Measurements from ENCODE around the gene TBX19.

The TBX19 gene

DNA sequence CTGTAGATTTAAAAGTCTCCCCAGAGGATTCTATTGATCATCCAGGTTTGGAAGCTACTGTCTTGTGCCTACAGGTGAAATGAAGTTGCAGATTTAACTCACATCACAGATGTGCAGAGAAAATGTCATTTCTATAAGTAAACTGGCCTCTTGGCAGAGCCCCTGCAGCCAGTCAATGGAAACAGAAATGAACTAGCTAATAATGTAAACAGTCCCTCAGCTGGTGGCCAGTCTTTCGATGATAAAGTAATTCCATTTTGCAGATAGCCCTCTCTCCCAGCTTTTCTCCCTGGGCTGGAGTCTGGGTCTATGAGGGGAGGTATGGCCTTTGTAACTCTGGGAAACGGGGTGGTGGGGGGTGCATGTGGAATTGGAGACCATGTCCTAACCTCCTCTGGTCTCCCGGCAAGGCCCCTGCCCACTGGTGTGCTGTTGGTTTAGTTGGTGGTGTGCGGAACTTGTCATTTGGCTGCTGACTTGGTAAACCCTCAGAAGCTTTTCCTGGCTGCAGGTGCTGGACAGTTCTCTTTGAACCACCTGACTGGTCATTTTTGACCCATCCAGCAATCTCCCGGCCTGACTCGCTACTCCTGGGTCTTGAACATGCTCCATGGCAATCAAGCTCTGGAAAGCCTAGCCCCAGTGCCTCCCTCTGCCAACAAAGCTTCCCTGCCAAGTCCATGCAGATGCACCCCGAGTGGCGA lies 14.9 kb downstream of the TBX19 start:
- H3K36me3 Mint-ChIP-seq, result peaks cover 6% of the 10 kb centered on the region
- no peak overlapping the region for H3K4me3 Mint-ChIP-seq
- H3K4me1 Mint-ChIP-seq, result no peaks in the 10 kb centered on the region
- ATAC-seq (no peak), DNase-seq (ENCODE audit: low spot score in 2 of 2) (no peak)
- no peaks in the 10 kb centered on the region for H3K9me3 Mint-ChIP-seq
- H3K27ac Mint-ChIP-seq, result no peak overlapping the region

DNA sequence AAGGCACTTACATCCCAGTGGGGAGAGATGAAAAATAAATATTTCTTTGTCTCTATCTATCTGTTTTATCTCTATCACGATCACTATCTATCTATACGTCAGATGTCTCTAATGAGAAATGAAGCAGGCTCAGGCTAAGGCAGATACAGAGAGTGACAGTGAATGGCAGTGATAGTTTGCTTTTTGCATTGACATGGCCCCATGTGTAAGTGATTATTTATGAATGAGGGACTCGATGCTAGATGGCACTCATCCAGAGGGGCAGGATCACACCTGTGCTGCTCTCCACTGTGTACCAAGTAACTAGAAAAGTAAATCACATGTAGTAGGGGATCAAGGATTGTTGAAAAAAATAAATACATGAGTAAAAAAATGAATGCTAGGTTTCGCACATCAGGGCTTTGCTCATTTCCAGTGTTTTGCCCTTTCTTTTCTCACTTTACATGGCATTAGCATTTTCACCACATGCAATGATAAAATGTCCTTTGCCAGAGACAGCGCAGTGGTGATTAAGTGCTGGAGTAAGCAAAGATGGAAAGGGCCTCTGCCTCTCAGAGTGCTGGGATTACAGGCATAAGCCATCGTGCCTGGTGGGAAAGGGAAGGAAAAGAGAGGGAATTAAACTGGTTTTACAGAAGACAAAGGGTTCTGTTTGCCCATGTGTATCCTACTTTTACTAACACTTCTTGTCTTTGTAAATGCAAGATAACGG lies 16.5 kb downstream of the TBX19 start:
- Mint-ChIP-seq H3K36me3 (peaks cover 6% of the 10 kb centered on the region), H3K4me3 (no peak overlapping the region), H3K27ac (no peak overlapping the region), H3K4me1 (no peaks in the 10 kb centered on the region), H3K9me3 (no peaks in the 10 kb centered on the region)
- DNase-seq (ENCODE audit: low spot score in 2 of 2) (no peak), ATAC-seq (no peak)

DNA sequence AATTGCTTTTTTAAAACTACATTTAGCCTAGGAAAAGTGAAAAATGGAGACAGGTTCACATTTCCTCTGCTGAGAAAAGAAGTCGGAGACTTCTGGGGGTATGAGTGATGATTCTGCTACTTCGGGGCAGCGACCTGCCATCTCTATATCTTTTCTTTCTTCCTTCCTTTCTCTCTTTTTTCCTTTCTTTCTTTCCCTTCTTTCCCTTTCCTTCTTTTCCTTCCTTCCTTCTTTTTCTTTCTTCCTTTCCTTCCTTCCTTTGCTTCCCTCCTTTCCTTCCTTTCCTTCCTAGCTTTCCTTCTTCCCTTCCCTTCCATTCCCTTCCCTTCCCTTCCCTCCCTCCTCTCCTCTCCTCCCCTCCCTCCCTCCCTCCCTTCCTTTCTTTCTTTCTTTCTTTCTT lies 17.8 kb downstream of the TBX19 start:
- Mint-ChIP-seq H3K4me3 (no peak overlapping the region), H3K27ac (no peak overlapping the region), H3K9me3 (no peaks in the 10 kb centered on the region), H3K36me3 (peaks cover 6% of the 10 kb centered on the region), H3K4me1 (no peaks in the 10 kb centered on the region)
- no peak for ATAC-seq
- DNase-seq (ENCODE audit: low spot score in 2 of 2), result no peak

DNA sequence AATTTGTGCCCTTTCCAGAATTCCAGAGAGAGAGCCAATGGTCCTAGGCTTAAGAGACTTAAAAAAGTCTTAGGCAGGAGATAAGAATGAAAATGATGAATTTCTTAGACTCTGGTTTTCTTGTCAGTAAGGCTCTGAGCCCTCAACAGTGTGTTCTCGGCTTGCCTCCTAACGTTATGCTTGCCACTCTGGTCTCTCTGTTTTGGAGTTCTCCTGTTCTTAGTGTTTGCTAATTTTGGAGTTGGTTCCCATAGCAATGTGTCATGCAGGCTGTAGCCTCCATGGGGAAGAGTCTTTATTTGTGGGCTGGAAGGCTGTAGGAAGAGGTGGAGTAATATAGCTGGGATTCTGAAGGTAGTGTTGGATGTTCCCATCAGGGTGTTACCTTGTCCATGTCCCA lies 19.9 kb downstream of the TBX19 start:
- Mint-ChIP-seq H3K4me3 (no peak overlapping the region), H3K36me3 (peaks cover 6% of the 10 kb centered on the region), H3K4me1 (no peaks in the 10 kb centered on the region), H3K9me3 (no peaks in the 10 kb centered on the region), H3K27ac (no peak overlapping the region)
- DNase-seq (ENCODE audit: low spot score in 2 of 2), result no peak
- ATAC-seq, result no peak

- Mint-ChIP-seq H3K4me1 (no peaks in the 10 kb centered on the region), H3K9me3 (no peaks in the 10 kb centered on the region), H3K27ac (no peak overlapping the region), H3K4me3 (no peak overlapping the region), H3K36me3 (peaks cover 6% of the 10 kb centered on the region)
- no peak for ATAC-seq
- no peak for DNase-seq (ENCODE audit: low spot score in 2 of 2)
Observed at GRCh38 chr1:168301664-168302320, 21.1 kb downstream of the TBX19 start.

- Mint-ChIP-seq H3K27ac (no peak overlapping the region), H3K36me3 (peaks cover 9% of the 10 kb centered on the region), H3K9me3 (no peaks in the 10 kb centered on the region), H3K4me1 (no peaks in the 10 kb centered on the region), H3K4me3 (no peak overlapping the region)
- DNase-seq (ENCODE audit: low spot score in 2 of 2) (no peak), ATAC-seq (no peak)
Observed at GRCh38 chr1:168303716-168304540, 23.3 kb downstream of the TBX19 start.

GRCh38 chr1:168304865-168305264 lies 24.2 kb downstream of the TBX19 start:
- Mint-ChIP-seq H3K36me3 (peaks cover 7% of the 10 kb centered on the region), H3K27ac (no peak overlapping the region), H3K9me3 (no peaks in the 10 kb centered on the region), H3K4me3 (no peak overlapping the region), H3K4me1 (no peaks in the 10 kb centered on the region)
- ATAC-seq (no peak), DNase-seq (ENCODE audit: low spot score in 2 of 2) (no peak)

GRCh38 chr1:168312718-168313604 lies 32.3 kb downstream of the TBX19 start:
- DNase-seq (ENCODE audit: low spot score in 2 of 2), result no peak
- peak; percentile 69 for ATAC-seq
- no peaks in the 10 kb centered on the region for H3K9me3 Mint-ChIP-seq
- peak overlapping the region; percentile 65 for H3K27ac Mint-ChIP-seq
- H3K36me3 Mint-ChIP-seq, result peaks cover 7% of the 10 kb centered on the region
- no peak overlapping the region for H3K4me3 Mint-ChIP-seq
- H3K4me1 Mint-ChIP-seq, result peaks cover 25% of the 10 kb centered on the region

DNA sequence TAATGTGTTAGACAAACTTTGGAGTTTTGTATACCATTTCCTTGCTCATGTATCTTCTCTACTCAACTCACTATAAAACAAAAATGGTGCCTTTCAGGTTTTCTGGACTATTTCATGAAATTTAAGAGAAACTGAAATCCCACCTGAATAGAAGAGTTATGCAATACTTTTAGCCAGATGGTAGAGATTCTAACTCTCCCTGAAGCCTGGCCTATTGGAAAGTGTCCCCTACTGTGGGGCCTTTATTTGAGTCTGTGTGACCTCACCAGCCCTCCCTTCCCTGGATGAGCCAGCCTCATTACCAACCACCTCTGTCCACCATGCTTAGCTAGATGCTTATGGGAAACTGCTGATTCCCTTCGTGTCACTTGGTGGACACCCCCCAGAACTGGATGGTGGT lies 35.5 kb downstream of the TBX19 start:
- ATAC-seq (no peak), DNase-seq (ENCODE audit: low spot score in 2 of 2) (no peak)
- H3K9me3 Mint-ChIP-seq, result no peaks in the 10 kb centered on the region
- H3K27ac Mint-ChIP-seq, result no peak overlapping the region
- peaks cover 35% of the 10 kb centered on the region for H3K4me1 Mint-ChIP-seq
- H3K36me3 Mint-ChIP-seq, result no peaks in the 10 kb centered on the region
- no peak overlapping the region for H3K4me3 Mint-ChIP-seq

DNA sequence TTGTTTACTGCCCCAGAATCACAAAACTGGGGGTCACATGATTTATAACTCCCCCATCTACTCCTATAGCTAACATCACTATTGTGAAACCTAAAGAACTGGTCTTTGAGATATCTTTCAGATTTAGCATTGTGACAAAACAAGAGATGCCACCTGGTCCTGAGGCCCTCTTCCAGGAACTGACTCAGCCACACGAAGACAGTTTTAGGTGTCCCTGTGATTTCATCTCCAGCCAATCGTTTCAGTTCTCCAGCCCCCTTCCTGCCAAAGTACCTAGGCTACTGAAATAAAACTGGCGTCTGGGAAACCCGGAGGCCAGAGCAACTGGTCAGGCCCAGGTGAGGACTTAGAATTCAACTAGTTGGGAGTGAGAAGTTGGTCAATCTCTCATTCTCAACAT lies 36.6 kb downstream of the TBX19 start:
- Mint-ChIP-seq H3K9me3 (no peaks in the 10 kb centered on the region), H3K4me3 (no peak overlapping the region), H3K4me1 (peaks cover 36% of the 10 kb centered on the region), H3K27ac (no peak overlapping the region), H3K36me3 (no peaks in the 10 kb centered on the region)
- DNase-seq (ENCODE audit: low spot score in 2 of 2) (no peak), ATAC-seq (no peak)

- DNase-seq (ENCODE audit: low spot score in 2 of 2) (no peak), ATAC-seq (no peak)
- no peaks in the 10 kb centered on the region for H3K9me3 Mint-ChIP-seq
- H3K27ac Mint-ChIP-seq, result no peak overlapping the region
- peaks cover 20% of the 10 kb centered on the region for H3K4me1 Mint-ChIP-seq
- no peaks in the 10 kb centered on the region for H3K36me3 Mint-ChIP-seq
- H3K4me3 Mint-ChIP-seq, result no peak overlapping the region
Observed at GRCh38 chr1:168319691-168320090, 39.0 kb downstream of the TBX19 start.

DNA sequence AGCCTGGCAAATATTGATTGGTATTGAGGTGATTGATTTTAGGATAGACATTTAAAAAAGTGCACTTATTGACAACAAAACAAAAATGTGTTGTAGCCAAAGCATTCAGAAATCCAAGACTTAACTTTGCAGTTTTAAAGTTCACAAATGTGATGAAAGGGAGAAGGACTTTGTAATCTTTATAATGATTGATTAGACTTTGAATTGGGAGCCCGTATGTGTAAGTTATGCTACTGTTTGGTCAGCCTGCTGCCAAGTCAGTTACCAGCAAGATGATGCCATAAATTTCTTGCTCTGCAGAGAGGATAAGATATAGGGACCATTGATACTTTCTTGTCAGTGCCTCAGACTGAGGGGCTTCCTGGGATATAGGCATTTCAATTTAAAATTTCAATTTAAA lies 39.5 kb downstream of the TBX19 start:
- H3K9me3 Mint-ChIP-seq, result no peaks in the 10 kb centered on the region
- H3K4me3 Mint-ChIP-seq, result no peak overlapping the region
- peaks cover 24% of the 10 kb centered on the region for H3K4me1 Mint-ChIP-seq

DNA sequence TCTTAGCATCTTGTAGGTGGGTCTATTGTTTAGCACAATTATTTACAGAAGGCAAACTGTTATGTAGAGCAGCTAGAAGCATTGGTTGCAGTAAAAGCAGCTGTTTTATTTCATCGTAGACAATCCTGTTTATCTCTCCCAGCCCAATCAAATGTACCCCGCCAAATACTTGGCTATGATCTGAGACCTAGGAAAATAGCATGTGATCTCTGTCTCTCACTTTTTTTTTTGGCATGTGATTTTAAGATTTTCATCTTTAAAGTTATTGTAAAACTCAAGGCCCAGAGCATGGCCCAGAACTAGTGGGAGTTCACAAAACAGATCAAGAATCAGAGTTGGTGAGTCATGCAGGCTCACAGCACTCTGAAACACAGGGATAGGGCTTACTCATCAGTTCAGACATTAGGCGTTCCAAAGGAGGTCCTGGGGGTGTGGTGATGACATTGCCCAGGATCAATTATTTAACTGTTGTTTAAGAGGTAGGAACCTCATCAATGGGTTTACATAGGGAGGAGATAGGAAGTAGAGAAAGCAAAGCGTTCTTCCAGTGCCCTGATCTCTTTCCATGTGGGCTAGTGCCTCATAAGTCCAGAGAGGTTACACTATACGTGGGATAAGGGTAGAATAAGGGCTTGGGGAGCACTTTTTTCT lies 40.2 kb downstream of the TBX19 start:
- no peak overlapping the region for H3K4me3 Mint-ChIP-seq
- no peak for DNase-seq (ENCODE audit: low spot score in 2 of 2)
- H3K36me3 Mint-ChIP-seq, result no peaks in the 10 kb centered on the region
- H3K9me3 Mint-ChIP-seq, result no peaks in the 10 kb centered on the region
- peak overlapping the region; percentile 29 for H3K27ac Mint-ChIP-seq
- H3K4me1 Mint-ChIP-seq, result peaks cover 27% of the 10 kb centered on the region
- peak; percentile 76 for ATAC-seq

More for the DNA sequence above, 39.5 kb downstream of the TBX19 start:
- H3K27ac Mint-ChIP-seq, result no peak overlapping the region
- no peaks in the 10 kb centered on the region for H3K36me3 Mint-ChIP-seq
- no peak for DNase-seq (ENCODE audit: low spot score in 2 of 2)
- ATAC-seq, result no peak

DNA sequence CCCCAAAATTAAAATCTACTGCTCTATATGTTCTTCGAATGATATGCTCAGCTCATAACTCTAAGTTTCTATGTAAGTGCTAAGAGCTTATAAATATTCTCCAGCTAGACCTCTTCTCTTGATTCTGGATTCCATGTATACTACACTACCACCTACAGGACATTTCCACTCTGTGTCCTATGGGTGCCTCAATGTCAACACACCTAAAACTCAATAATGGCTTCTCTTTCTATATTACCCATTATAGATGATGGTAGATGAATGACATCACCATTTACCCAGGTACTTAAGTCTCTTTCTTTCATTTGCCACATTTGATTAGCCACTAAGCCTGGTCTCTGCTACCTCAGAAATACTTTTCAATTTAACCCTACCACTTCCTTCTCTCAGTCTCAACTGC lies 41.3 kb downstream of the TBX19 start:
- no peaks in the 10 kb centered on the region for H3K36me3 Mint-ChIP-seq
- H3K4me3 Mint-ChIP-seq, result no peak overlapping the region
- H3K27ac Mint-ChIP-seq, result no peak overlapping the region
- peak; percentile 37 for ATAC-seq
- no peaks in the 10 kb centered on the region for H3K9me3 Mint-ChIP-seq
- no peak for DNase-seq (ENCODE audit: low spot score in 2 of 2)
- peaks cover 27% of the 10 kb centered on the region for H3K4me1 Mint-ChIP-seq

Measured in stimulated activated effector memory CD8-positive, alpha-beta T cell treated with anti-CD3 and anti-CD28 coated beads, Interleukin-12 subunit alpha, Interleukin-12 subunit beta, amount 100 ng/mL, for 72 hours (primary cell).